ENCODE data around the gene ENTPD2. TPM values are rescaled to one million over a fixed set of nuclear protein-coding genes. Genes with fewer than 3 reads are reported as not detected.

The ENTPD2 gene
- total and polyA plus RNA-seq, 2 experiments from 2014 or later = 1.8 to 1.9 TPM

DNA sequence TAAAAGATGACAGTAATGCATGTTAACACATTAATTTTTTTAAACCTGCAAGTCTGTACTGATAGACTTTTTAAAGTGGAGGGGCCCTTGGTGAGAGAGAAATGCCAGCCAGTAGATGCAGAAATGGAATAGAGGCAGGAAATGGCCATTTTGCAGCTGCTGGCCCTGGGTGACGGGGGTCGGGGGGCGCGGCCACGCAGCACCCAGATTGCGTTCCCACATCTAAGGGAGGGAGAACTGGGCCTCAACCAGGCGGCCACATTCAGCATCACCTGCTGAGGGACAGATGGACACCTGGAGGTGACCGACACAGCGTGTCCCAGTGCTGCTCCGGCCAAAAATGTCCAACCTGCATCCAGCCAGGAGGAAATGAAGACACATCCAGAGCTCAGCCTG, 51.2 kb downstream of the ENTPD2 start (continued):
- TF ChIP-seq, protein P1, sequence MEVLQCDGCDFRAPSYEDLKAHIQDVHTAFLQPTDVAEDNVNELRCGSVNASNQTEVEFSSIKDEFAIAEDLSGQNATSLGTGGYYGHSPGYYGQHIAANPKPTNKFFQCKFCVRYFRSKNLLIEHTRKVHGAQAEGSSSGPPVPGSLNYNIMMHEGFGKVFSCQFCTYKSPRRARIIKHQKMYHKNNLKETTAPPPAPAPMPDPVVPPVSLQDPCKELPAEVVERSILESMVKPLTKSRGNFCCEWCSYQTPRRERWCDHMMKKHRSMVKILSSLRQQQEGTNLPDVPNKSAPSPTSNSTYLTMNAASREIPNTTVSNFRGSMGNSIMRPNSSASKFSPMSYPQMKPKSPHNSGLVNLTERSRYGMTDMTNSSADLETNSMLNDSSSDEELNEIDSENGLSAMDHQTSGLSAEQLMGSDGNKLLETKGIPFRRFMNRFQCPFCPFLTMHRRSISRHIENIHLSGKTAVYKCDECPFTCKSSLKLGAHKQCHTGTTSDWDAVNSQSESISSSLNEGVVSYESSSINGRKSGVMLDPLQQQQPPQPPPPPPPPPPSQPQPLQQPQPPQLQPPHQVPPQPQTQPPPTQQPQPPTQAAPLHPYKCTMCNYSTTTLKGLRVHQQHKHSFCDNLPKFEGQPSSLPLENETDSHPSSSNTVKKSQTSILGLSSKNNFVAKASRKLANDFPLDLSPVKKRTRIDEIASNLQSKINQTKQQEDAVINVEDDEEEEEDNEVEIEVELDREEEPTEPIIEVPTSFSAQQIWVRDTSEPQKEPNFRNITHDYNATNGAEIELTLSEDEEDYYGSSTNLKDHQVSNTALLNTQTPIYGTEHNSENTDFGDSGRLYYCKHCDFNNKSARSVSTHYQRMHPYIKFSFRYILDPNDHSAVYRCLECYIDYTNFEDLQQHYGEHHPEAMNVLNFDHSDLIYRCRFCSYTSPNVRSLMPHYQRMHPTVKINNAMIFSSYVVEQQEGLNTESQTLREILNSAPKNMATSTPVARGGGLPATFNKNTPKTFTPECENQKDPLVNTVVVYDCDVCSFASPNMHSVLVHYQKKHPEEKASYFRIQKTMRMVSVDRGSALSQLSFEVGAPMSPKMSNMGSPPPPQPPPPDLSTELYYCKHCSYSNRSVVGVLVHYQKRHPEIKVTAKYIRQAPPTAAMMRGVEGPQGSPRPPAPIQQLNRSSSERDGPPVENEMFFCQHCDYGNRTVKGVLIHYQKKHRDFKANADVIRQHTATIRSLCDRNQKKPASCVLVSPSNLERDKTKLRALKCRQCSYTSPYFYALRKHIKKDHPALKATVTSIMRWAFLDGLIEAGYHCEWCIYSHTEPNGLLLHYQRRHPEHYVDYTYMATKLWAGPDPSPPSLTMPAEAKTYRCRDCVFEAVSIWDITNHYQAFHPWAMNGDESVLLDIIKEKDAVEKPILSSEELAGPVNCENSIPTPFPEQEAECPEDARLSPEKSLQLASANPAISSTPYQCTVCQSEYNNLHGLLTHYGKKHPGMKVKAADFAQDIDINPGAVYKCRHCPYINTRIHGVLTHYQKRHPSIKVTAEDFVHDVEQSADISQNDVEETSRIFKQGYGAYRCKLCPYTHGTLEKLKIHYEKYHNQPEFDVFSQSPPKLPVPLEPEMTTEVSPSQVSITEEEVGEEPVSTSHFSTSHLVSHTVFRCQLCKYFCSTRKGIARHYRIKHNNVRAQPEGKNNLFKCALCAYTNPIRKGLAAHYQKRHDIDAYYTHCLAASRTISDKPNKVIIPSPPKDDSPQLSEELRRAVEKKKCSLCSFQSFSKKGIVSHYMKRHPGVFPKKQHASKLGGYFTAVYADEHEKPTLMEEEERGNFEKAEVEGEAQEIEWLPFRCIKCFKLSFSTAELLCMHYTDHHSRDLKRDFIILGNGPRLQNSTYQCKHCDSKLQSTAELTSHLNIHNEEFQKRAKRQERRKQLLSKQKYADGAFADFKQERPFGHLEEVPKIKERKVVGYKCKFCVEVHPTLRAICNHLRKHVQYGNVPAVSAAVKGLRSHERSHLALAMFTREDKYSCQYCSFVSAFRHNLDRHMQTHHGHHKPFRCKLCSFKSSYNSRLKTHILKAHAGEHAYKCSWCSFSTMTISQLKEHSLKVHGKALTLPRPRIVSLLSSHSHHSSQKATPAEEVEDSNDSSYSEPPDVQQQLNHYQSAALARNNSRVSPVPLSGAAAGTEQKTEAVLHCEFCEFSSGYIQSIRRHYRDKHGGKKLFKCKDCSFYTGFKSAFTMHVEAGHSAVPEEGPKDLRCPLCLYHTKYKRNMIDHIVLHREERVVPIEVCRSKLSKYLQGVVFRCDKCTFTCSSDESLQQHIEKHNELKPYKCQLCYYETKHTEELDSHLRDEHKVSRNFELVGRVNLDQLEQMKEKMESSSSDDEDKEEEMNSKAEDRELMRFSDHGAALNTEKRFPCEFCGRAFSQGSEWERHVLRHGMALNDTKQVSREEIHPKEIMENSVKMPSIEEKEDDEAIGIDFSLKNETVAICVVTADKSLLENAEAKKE (CRISPR knock-in tag; IDR thresholded peaks at IDR 0.05) = no peak

DNA sequence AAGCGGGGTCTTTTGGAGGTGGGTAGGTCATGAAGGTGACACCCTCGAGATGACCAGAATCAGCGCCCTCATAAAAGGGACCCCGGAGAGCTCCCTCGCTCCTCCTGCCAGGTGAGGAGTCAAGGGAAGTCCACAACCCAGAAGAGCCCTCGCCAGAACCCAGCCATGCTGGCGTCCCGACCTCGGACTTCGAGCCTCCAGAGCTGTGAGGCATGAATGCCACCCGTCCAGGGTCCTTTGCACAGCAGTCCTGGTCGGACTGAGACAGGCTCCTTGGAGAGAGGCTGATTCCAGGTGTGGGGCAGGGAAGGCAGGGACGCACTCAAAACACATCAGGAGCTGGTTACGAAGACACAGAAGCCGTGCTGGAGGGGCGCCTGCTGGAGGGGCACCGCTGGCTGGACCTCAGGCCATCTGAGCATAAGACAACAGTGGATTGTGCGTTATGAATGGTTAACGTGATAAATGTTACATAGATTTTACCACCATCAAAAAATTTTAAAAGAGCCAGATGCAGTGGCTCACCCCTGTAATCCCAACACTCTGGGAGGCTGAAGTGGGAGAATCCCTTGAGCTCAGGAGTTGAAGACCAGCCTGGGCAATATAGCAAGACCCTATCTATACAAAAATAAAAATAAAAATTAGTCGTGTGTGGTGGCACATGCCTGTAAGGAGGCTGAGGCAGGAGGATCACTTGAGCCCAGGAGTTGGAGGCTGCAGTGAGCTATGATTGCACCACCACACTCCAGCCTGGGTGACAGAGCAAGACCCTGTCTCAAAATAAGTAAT, 51.8 kb downstream of the ENTPD2 start:
- Histone ChIP-seq H3K4me2 (no peak overlapping the region), H3K79me2 (replicated peaks; ENCODE audit: insufficient read depth) (no peaks in the 10 kb centered on the region), H2AFZ (no peak overlapping the region), H3F3A (replicated peaks; ENCODE audit: low read depth) (no peaks in the 10 kb centered on the region), H4K20me1 (replicated peaks; ENCODE audit: insufficient read depth) (no peaks in the 10 kb centered on the region), H3K27me3 (ENCODE audit: insufficient read depth) (peaks cover 9% of the 10 kb centered on the region; the same call in 1 of the 2 replicates), H3K36me3 (ENCODE audit: insufficient read depth) (no peaks in the 10 kb centered on the region), H3K4me3 (no peak overlapping the region), H3K27ac (ENCODE audit: low read depth) (no peak overlapping the region), H3K9me2 (ENCODE audit: insufficient read depth) (no peaks in the 10 kb centered on the region), H3K4me1 (ENCODE audit: insufficient read depth) (peaks cover 3% of the 10 kb centered on the region; the same call in 1 of the 2 replicates)
- ATAC-seq (no peak), DNase-seq (ENCODE audit: low spot score) (no peak)
- Mint-ChIP-seq H3K36me3 (ENCODE audit: low read depth) (peaks cover 6% of the 10 kb centered on the region; the same call in 2 of the 3 replicates), H3K9me3 (peaks cover 19% of the 10 kb centered on the region), H3K27ac (no peak overlapping the region), H3K27me3 (ENCODE audit: insufficient read depth, low read depth, poor library complexity) (peaks cover 7% of the 10 kb centered on the region), H3K4me1 (peaks cover 3% of the 10 kb centered on the region), H3K4me3 (no peak overlapping the region)
- TF ChIP-seq, protein P2, sequence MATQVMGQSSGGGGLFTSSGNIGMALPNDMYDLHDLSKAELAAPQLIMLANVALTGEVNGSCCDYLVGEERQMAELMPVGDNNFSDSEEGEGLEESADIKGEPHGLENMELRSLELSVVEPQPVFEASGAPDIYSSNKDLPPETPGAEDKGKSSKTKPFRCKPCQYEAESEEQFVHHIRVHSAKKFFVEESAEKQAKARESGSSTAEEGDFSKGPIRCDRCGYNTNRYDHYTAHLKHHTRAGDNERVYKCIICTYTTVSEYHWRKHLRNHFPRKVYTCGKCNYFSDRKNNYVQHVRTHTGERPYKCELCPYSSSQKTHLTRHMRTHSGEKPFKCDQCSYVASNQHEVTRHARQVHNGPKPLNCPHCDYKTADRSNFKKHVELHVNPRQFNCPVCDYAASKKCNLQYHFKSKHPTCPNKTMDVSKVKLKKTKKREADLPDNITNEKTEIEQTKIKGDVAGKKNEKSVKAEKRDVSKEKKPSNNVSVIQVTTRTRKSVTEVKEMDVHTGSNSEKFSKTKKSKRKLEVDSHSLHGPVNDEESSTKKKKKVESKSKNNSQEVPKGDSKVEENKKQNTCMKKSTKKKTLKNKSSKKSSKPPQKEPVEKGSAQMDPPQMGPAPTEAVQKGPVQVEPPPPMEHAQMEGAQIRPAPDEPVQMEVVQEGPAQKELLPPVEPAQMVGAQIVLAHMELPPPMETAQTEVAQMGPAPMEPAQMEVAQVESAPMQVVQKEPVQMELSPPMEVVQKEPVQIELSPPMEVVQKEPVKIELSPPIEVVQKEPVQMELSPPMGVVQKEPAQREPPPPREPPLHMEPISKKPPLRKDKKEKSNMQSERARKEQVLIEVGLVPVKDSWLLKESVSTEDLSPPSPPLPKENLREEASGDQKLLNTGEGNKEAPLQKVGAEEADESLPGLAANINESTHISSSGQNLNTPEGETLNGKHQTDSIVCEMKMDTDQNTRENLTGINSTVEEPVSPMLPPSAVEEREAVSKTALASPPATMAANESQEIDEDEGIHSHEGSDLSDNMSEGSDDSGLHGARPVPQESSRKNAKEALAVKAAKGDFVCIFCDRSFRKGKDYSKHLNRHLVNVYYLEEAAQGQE (IDR thresholded peaks at IDR 0.05; ENCODE audit: unreplicated experiment) = no peak
- TF ChIP-seq POLR2AphosphoS5 (IDR thresholded peaks at IDR 0.05; ENCODE audit: low read depth) = no peak
- no peak for TF ChIP-seq EZH2 (IDR thresholded peaks at IDR 0.05; ENCODE audit: low read depth, unreplicated experiment)
- TF ChIP-seq STAT1 (IDR thresholded peaks at IDR 0.05; ENCODE audit: unreplicated experiment) = no peak
